Cardiac fibroblast (primary cell): ENCODE data around the gene CUTA.

Experiments used
- DNase-seq, 2 donors: peaks; one replicate each; pipeline versions ENCODE4 v3.0.0 to v3.0.0-alpha.2; 2010; ENCODE audit warnings: low read depth in 2 of 2
- H3K4me3 ChIP-seq, 2 donors: replicated peaks in 1 of 2; 1 replicate in 1 of 2; 2 replicates in 1 of 2; pipeline ENCODE4 v1.5.1; 2011; ENCODE audit warnings: low read depth in 2 of 2, low read length in 2 of 2, mild to moderate bottlenecking in 2 of 2, moderate library complexity in 1 of 2
- TF ChIP-seq, protein P1 (sequence below): IDR thresholded peaks from one replicate; pipeline ENCODE4 v1.5.1; 2011; ENCODE audit warnings: low read depth, mild to moderate bottlenecking, low read length, inconsistent platforms

Gene CUTA

GRCh38 chr6:33446356-33446755 is 28.4 kb upstream of the CUTA start:
- TF ChIP-seq, protein P1, sequence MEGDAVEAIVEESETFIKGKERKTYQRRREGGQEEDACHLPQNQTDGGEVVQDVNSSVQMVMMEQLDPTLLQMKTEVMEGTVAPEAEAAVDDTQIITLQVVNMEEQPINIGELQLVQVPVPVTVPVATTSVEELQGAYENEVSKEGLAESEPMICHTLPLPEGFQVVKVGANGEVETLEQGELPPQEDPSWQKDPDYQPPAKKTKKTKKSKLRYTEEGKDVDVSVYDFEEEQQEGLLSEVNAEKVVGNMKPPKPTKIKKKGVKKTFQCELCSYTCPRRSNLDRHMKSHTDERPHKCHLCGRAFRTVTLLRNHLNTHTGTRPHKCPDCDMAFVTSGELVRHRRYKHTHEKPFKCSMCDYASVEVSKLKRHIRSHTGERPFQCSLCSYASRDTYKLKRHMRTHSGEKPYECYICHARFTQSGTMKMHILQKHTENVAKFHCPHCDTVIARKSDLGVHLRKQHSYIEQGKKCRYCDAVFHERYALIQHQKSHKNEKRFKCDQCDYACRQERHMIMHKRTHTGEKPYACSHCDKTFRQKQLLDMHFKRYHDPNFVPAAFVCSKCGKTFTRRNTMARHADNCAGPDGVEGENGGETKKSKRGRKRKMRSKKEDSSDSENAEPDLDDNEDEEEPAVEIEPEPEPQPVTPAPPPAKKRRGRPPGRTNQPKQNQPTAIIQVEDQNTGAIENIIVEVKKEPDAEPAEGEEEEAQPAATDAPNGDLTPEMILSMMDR, result no peak
- no peak for DNase-seq
- no peak overlapping the region for H3K4me3 ChIP-seq

DNA sequence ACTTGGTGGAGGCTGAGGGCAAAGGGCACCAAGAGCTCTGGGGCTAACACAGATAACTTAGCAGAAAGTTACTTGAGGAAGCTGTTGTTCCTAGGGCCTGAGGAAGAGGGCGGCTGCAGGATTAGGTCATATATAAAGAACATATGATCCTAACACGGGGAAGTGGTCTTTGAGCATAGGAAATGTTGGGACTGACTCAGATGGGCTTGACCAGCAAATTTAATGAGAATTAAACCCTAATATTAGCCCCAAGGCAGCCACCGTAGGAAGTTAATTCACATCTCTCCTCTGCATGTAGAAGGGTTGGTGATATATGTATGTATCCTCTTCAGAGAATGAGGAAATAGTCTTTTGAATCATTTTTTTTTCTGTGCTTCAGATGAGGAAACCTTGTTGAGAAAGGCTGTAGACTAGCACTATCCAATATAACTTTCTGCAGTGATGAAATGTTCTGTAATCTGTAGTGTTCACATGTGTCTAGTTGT is 27.3 kb upstream of the CUTA start:
- TF ChIP-seq, protein P1, result no peak
- no peak for DNase-seq
- no peak overlapping the region for H3K4me3 ChIP-seq

GRCh38 chr6:33443619-33444504 is 26.0 kb upstream of the CUTA start:
- H3K4me3 ChIP-seq, result no peak overlapping the region
- TF ChIP-seq, protein P1, result no peak
- DNase-seq, result no peak

DNA sequence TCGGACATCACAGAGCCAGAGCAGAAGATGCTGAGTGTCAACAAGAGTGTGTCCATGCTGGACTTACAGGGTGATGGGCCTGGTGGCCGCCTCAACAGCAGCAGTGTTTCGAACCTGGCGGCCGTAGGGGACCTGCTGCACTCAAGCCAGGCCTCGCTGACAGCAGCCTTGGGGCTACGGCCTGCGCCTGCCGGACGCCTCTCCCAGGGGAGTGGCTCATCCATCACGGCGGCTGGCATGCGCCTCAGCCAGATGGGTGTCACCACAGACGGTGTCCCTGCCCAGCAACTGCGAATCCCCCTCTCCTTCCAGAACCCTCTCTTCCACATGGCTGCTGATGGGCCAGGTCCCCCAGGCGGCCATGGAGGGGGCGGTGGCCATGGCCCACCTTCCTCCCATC is 25.1 kb upstream of the CUTA start:
- TF ChIP-seq, protein P1, result no peak
- no peak overlapping the region for H3K4me3 ChIP-seq
- no peak for DNase-seq

- no peak for DNase-seq
- TF ChIP-seq, protein P1, result no peak
- H3K4me3 ChIP-seq, result no peak overlapping the region
Observed at GRCh38 chr6:33442283-33442682, 24.4 kb upstream of the CUTA start.

DNA sequence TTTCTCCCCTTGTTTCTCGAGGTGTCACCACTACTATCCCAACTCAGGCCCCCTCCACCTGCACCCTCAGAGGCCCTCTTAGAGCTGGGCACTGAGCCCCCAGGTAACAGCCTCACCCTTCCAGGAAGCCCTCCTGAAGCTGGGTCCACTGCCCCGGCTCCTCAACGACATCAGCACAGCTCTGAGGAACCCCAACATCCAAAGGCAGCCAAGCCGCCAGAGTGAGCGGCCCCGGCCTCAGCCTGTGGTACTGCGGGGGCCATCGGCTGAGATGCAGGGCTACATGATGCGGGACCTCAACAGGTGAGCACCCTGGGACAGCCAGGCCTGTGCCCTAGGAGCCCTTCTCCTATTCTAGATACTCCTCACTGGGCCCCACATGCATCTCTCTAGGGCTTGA is 23.6 kb upstream of the CUTA start:
- TF ChIP-seq, protein P1, result no peak
- no peak for DNase-seq
- no peak overlapping the region for H3K4me3 ChIP-seq
